Tongue (tissue), 2 donors: ENCODE measurements around the gene CLRN2. TPM values are rescaled to one million over a fixed set of nuclear protein-coding genes. Genes with fewer than 3 reads are reported as not detected.
"Not testable (repeated sequence)": the region's sequence is repeated elsewhere in the genome, so short reads cannot be mapped to it uniquely, and the experiment has no call there.

Source experiments
- DNase-seq: peaks from one replicate; pipeline ENCODE4 v3.0.0-alpha.2; 2015
- total RNA-seq: library from RNA; depleted of rRNA; stranded (reverse); fragments of >200 nt; gene quantifications from one replicate; pipeline ENCODE4 v1.2.3, GENCODE V29; 2014

Gene CLRN2
- total RNA-seq, 1 donor from 2014 or later, result not detected

DNA sequence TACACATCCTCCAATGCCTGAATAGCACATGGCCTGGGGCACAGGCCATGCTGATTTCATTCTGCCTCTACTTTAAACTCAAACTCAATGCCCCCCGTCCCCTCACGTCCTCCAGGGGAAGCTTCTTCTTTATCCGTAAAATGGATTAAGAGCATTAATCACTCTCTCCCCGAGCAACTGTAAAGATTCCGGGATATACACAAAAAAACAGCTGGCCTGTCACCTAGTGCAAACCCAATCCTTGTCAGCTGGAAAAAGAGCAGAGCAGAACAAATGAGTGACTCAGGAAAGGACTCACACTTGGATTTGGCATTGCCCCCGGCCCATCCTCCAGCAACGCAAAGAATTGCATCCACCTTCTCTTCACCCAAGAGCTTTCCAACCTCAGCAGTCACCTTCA, 10.9 kb upstream of the CLRN2 start:
- peak; percentile 38 for DNase-seq

DNA sequence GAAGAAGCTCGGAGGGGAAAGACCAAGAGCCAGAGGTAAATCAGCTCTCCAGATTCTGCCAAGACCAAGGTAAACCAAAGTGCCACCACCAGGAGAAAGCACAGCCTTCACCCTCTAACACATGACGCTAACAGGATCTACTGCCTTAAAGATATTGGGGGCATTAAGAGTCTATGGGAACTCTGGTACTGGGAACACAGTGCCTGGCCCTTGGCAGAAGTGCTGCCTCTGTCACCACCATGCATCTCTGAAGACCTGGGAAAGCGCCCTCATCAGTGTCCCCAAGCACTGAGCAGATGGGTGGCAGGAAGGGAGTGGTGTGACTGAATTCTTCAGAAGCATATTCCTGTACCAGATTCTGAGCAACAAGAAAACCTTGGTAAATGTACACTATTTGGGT, 4.4 kb upstream of the CLRN2 start:
- DNase-seq, result no peak

DNA sequence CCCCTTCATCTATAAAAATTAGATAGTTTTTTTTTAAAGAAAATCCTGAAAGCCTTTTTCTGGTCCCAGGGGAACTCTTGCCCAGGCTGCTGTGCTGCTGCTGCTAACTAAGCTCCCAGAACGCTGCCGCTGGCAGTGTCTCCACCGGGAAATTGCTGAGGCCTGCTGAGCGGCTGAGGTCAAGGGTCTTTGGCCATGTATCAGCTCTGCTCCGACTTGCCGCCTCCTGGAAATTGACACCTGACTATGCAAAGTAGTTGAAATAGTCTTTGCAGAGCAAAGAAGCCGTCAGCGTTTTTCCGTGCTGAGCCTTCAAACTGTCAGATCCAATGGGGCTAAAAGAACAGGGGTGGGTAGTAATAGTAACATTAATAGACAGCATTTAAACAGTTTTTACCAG, 3.9 kb upstream of the CLRN2 start:
- peak; percentile 21 for DNase-seq

DNA sequence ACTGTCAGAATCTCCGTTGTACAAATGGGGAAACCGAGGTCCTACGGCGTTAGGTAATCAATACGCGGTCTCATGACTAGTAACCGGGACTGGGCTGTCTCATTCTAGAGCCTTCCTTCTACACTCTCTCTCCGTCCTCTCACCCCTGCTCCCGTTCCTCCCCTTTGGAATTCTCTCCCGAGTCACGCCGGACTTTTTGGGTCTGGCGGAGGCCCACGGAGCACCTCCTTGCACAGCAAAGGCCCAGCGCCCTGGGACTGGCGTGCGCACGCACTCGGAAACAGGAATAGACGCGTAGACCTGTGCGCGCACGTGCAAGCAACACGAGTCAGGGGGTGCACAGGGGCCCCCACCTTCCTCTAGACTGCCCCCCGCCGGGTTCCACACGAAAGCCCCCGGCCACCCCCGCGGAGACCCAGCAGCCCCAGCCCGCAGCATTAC, 3.4 kb upstream of the CLRN2 start:
- DNase-seq, result peak; percentile 69

DNA sequence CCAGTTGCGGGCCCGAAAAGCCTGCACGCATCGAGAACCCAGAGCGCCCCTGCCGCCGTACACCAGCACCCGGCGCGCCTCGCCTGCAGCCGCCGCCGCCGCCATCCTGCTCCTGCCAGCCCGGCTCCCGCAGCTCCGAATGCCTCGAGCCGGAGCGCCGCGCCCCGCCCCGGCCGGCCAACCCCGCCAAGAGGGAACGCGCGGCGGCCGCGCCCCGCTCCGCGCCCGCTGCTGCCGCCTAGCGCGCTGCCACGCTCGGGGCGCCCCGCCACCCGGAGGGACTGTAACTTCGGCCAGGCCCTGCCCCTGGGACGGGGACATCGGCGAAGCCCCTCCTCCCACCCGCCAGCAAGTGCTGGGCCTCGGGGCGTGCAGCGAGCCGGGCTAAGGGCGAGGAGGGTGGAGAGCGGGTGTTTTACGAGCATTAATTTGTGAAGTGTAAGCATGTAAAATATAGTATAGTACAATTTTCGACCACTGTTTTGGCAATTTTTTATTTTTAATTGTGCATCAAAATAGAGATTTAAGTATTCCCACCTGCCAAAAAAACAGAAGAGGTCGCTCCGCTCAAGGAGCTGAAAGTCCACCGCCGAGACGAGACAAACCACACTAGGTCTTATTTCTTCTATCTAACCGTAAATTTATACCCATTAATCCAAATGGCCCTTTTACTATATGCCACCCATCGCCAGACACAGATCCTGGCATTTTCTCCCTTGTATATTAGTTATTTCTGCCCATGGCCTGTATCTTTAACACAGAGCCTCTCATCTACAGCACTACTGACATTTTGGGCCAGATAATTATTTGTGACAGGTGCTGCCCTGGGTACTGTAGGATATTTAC, 2.8 kb upstream of the CLRN2 start, which contains the start of gene QDPR:
QDPR (minus strand) TSS at position 141 of the 846 bp plus-strand sequence; CDS start at position 105, 36 bp downstream.
- peak; percentile 85 for DNase-seq

DNA sequence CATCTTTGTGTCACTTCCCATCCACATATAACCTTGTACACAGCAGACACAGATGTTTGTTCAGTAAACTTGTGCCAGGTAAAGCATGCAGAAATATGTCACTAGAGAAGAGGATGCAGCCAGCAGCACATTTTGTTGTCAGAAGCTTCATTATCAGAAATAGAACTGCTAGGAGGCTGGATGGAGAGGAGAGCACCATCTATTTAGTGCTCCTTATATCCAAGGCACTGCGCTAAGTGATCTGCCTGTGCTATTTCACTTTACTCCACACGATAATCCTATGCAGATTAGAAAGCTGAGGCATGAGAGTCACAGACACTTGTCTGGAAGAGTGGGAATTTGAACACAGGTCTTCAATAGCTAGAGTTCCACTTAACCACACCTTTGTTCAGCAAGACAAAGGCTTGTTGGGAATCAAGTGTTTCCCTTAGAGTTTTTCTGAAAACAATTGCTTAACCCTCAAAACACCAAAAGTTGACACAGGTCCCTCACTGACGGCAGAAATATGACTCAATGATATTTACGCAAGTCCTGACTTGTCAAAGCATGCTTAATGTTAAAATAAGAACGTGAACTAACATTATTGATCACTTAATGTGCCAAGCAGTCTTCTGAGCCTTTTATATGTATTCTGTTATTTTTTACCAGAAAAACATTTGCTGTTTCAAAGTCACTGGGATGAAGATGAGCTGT, 1.8 kb upstream of the CLRN2 start:
- no peak for DNase-seq

DNA sequence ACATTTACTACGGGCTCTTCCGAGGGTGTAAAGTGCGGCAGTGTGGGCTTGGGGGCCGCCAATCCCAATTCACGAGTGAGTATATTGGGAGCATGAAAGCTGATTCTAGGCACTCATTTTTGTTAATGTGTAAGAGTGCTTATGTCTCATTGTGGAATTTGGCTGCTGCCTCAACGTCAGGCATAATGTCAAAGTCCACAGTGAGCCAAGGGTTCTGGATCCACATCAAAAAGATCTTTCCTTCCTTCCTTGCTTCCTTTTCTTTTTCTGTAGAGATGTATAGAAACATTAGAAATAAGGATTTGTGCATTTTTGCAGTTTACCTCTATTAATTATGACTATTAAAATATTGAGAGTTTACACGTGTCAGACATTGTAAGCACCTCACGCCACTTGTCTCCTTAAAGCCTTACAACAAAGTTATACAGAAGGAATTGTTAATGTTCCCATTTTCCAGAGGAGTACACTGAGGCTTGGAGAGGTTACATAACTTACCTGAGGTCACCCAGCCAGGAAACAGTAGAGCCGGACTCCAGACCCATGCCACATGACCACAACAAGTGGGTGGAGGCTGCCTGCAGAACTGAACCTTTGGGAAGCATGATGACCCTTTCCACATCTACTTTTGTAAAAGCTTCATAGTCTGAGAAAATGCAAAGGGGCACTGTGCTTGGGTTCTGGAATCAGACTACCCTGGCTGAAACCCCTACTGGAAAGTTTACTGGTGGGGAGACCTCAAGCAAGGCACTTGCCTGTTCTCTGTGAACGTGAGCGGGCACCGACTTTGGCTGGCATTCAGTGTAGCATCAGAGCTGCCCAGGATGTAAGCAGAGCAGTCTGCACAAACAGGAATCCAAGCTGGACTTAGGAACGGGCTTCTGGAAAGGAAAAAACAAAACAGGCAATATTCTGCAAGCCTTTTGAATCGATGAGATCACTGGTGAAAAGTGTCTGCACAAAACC, 761 bp downstream of the CLRN2 start:
- no peak for DNase-seq

DNA sequence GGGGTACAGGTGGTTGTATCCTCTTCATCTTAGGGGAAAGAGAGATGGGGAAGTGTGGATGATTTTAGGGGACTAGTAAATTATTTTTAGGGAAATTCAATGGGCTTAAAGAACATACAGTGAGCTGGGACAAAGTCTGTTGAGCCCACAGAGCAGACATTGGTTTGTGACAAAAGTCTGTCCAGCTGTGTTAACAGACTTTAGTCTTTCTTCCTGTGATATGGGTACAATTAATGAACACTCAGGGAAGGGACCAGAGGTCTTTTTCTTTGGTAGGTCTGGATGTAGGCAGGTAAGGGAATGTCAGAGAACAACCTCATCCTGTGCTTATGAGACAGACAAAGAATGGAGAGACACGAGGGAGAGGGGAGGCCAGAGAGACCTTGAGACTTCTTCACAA, 2.0 kb downstream of the CLRN2 start:
- DNase-seq, result no peak

DNA sequence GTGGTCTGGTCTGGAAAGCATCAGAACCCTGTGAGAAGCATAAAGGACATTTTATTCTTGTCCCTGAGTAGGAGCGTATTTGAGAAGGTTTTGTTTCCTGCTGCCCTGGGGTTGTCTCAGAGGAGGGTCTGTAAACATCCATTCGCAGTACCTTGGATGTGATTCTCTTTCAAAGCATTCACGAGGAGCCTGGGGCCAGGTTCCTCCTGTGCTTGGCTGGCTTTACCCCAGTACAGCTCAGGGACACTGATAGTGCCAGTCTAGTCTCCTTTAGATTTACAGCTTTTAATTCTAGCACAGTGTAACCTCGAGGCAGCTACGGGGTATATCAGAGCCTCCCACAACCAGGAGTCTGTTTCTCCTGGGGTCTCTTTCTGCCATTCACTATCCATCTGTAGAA, 2.7 kb downstream of the CLRN2 start:
- DNase-seq, result no peak

DNA sequence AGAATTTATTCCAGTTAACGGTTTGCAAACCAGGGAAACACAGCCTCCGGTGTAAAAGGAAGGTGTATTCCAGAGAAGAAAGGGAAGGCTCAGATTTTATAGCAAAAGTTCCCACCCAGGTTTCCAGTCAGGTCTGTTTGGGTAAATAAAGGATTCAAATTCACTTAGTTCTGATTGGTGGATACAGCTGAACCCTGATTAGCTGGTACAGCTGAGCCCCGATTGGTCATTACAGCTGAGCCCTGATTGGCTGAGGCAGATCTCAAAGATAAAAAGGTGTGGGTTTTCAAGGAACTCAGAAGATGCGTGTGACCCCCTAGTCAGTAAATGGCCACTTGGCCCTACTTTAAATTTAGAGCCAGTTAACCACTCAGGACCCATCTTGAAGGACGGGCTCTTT, 6.6 kb downstream of the CLRN2 start:
- no peak for DNase-seq

DNA sequence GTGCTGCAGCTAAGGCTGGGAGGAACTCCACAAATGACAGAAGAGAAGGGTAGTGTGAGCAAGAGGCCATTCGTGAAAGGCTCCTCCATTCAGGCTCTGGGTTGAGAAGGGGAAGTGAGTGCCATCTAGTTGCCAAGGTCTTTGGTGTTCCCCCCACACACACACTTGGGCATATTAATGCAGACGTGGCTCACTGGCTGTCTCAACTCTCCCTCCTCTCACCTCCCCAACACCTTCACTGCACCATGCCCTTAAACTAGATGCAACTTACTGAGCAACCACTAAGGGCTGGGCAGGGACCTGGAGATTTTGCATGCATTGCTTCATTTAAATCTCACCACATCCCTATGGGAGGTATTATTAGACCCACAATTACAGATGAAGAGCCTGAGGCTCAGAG, 8.7 kb downstream of the CLRN2 start:
- DNase-seq, result no peak

DNA sequence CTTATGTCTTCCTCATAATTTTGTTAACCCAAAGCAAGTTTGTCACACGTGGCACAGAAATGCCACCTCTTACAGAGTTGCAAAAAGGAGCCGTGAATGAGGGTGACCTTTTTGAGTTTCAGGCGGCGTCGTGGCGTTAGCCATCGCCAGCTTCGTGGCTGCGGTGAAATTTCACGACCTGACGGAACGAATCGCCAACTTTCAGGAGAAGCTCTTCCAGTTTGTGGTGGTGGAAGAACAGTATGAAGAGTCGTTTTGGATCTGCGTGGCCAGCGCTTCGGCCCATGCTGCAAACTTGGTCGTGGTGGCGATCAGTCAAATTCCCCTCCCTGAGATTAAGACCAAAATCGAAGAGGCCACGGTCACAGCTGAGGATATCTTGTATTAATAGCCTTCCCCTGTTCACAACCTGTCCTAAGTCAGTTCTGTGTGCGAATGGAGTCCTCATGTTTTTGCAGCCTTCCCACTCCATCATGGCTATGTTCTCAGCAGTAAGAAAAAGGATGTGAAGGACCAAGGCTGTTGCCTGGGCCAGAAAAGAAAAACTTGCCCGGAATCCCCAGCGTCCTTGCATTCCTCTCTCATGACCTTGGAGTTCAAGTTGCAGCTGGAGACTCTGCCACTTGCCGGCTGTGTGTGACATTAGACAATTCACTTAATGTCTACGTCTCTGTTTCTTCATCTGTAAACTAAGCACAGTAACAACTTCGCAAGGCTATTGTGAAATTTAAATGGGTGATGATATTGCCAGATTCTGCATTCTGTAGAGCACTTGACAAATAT, 11.9 kb downstream of the CLRN2 start:
- DNase-seq, result no peak

DNA sequence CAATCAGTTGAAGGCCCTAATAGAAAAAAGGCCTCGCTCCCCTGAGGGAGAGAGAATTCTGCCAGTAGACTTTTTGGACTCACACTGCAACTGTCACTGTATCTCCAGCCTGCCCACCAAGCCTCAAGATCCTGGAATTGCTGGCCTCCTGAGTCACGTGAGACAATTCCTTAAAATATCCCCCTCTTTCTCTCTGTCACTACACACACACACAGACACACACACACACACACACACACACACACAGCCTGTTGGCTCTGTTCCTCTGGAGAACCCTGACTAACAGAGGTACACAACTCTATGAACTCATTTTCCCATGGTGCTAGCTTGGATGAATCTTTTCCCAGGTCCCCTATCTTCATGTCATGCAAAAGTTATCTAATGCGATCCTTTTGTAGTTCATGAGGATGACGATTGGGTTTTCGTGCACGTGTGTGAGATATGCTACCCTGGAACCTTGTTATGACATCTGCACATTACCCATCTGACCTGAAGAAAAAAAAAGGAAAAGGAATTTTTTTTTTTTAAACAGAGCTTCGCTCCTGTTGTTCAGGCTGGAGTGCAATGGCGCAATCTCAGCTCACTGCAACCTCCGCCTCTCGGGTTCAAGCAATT, 13.7 kb downstream of the CLRN2 start:
- peak; percentile 57 for DNase-seq

DNA sequence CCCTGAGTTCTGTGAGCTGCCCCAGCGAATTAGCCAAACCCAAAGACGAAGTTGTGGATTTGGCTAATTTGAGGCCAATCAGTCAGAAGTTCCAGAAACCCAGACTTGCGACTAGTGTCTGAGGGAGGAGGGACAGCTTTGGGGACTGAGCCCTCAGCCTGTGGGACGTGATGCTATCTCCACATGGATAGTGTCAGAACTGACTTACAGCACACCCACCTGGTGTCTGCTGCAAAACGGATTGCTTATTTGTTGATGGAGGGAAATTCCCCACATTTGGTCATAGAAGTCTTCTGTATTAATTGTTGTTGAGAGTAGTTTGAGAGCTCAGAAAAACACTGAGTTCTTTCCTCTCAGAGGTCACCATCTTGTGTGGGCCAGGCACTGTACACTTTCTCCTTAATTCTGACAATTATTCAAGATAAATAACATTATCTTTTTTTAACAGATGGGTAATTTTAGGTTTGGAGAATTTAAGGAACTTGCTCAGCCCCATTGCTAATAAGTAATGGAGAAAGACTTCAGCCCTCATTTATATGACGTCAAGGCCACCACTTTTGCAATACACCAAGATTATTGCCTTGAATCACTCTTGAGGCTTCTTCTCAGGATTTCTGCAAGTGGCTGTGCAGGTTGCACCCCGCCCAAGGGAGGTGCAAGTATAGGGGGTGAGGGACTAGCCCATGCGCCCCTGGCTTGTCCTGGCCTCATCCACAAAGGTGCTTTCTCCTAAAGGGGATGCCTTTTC, 16.7 kb downstream of the CLRN2 start:
- no peak for DNase-seq

DNA sequence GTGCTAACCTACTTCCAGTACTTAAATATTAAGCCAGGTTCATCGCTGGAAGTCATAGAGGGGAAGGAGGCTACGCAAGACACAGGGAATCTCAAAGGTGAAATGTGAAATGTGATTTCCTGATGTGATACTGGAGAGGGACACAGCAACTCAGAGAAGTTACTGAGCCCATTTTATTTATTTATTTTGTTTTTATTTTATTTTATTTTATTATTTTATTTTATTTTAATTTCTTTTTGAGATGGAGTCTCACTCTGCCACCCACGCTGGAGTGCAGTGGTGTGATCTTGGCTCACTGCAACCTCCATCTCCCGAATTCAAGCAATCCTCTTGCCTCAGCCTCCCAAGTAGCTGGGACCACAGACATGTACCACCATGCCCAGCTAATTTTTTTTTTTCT, 19.7 kb downstream of the CLRN2 start:
- DNase-seq, result no peak

DNA sequence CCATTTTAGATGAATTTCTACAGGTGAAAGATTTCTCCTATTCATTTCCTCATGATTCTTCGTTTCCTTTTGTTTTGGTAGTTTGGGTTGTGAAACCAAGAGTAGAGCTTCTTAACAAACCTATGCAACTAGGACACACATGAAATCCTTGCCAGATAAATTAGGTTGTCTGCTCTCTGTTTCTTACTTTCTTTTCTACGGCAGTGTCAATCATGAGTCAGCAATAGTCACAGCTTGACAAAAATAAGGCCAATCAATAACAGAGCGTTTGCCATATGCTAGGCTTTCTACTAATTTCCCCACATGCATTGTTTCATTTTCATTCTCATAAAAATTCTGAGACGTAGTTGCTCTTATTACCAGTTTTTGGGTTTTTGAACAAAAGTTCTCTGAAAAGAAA, 20.3 kb downstream of the CLRN2 start:
- no peak for DNase-seq

DNA sequence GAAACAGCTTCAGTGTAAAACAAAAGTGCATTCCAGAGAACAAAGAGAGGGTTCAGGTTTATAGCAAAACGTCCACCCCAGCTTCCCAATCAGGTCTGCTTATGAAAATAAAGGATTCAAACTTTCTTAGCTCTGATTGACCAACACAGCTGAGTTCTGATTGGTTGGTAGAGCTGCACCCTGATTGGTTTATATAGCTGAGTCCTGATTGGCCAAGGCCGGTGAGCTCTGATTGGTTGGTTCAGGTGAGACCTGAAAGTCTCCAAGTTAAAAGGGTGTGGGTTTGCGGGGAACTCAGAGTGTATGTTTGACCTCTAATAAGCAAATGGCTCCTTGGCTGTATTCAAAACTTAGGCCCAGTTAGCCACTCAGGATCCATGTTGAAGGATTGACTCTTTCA, 20.9 kb downstream of the CLRN2 start:
- DNase-seq, result no peak

DNA sequence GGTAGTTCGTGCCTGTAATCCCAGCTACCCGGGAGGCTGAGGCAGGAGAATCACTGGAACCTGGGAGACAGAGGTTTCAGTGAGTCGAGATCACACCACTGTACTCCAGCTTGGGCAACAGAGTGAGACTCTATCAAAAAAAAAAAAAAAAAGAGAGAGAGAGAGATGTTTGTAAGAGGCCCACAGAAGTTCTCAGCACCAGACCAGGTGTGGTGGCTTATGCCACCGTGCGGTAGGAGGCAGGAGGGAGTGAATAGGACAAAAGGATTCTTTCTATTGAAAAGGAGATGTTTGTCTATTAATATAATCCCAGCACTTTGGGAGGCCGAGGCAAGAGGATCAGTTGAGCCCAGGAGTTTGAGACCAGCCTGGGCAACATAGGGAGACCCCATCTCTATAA, 22.1 kb downstream of the CLRN2 start:
- DNase-seq, result not testable (repeated sequence)

DNA sequence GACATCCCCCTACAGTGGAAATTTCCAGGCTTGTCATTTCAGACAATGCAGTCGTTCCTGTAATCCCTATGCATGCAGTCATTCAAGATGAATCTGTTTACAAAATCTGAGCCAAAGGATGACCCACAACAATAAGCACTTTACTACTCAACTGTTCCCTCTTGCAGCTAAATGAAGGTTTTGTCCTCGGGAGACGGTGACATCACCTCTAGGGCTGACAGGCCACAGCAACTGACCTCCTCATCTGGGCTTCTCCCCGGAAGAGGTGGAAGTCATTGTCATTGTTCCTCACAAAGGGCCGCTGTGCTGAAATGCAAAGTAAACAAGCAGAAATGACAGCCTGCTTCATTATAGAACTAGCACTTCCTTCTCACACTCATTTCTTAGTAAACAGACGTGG, 29.2 kb downstream of the CLRN2 start:
- DNase-seq, result peak; percentile 43

DNA sequence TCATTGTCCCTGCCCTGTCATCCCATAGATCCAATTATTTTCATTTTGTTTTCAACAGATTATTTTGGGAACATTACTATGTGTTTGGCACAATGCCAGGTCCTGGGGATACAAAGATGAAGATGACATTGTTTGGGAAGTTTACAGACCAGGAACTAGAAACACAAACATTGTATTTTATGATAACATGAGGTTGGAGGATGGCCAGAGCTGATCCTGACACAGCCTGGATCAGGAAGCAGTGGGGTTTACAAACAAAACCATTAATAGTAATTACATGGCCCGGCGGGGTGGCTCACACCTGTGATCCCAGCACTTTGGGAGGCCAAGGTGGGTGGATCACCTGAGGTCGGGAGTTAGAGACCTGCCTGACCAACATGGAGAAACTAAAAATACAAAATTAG, 29.9 kb downstream of the CLRN2 start:
- DNase-seq, result no peak
